HG02943 (cell line): Measurements from ENCODE around the gene PCBD2.
"Not testable (repeated sequence)": the region's sequence is repeated elsewhere in the genome, so short reads cannot be mapped to it uniquely, and the experiment has no call there.

Experiments used
- ATAC-seq: cut with Tn5 transposase; IDR thresholded peaks from one replicate; pipeline ENCODE4 v1.9.1; 2021; ENCODE audit warnings: mild to moderate bottlenecking, low read depth, moderate library complexity; ENCODE audit not compliant: unreplicated experiment

Gene PCBD2

GRCh38 chr5:134997015-134997414 lies 92.1 kb downstream of the PCBD2 start:
- no peak for ATAC-seq

GRCh38 chr5:134998068-134998467 lies 93.1 kb downstream of the PCBD2 start:
- not testable (repeated sequence) for ATAC-seq

- no peak for ATAC-seq
Measured at GRCh38 chr5:135004376-135004775, 99.4 kb downstream of the PCBD2 start.

- no peak for ATAC-seq
Measured at GRCh38 chr5:135005076-135005475, 100.1 kb downstream of the PCBD2 start.

GRCh38 chr5:135007305-135007704 lies 102.4 kb downstream of the PCBD2 start:
- no peak for ATAC-seq

- ATAC-seq: no peak
Measured at GRCh38 chr5:135007749-135008363, 102.9 kb downstream of the PCBD2 start.

GRCh38 chr5:135008556-135008955 lies 103.6 kb downstream of the PCBD2 start:
- no peak for ATAC-seq

GRCh38 chr5:135008981-135009735 lies 104.2 kb downstream of the PCBD2 start:
- ATAC-seq: no peak

GRCh38 chr5:135009736-135010501 lies 105.0 kb downstream of the PCBD2 start:
- no peak for ATAC-seq

GRCh38 chr5:135010502-135011354 lies 105.8 kb downstream of the PCBD2 start:
- no peak for ATAC-seq

- ATAC-seq: no peak
Measured at GRCh38 chr5:135011355-135012032, 106.6 kb downstream of the PCBD2 start.

- ATAC-seq: no peak
Measured at GRCh38 chr5:135012033-135012588, 107.2 kb downstream of the PCBD2 start.
